Cardiac septum (tissue), 1 donor: Measurements from ENCODE around the gene UNC93A. TPM values are rescaled to one million over a fixed set of nuclear protein-coding genes. Genes with fewer than 3 reads are reported as not detected.
"Not testable (repeated sequence)": the region's sequence is repeated elsewhere in the genome, so short reads cannot be mapped to it uniquely, and the experiment has no call there.

ENCODE experiments used
- DNase-seq: peaks from one replicate; pipeline ENCODE4 v3.0.0-alpha.2; 2020; ENCODE audit warnings: low spot score
- intact Hi-C: fragments of 100-400 bp; cut with DNase I; formaldehyde crosslinking; loops from one replicate; pipeline ENCODE4 v1.14.0; 2022
- total RNA-seq: library from RNA; stranded (reverse); fragmentation: NEBNext Ultra II Directional; extraction: Animal tissue kit (Norgen Biotek cat#: 25700); gene quantifications from one replicate; pipeline ENCODE4 v1.2.1, GENCODE V29; 2021
- donor health status: DM: no; HTN: no; CAD: no.

The UNC93A gene
- total RNA-seq, 1 donor from 2014 or later: not detected

DNA sequence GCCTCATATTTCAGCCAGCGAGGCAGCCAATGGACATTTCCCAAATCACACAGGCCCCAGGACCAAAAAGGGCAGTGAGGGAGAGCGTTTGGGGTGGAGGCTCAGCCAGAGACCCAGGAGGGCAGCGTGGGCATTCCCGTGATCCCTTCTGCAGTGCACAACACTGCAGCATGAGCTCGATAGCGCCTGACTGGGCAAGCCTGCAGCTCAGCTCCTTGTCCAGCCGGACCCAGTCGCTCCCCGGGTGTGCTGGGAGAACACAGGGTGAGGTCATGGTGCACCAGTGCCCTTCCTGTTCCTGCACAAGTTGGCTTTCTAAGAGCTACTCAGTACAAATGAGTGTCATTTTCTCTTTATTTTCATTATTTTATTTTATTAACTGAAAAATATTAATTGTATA lies 39.6 kb downstream of the UNC93A start:
- no peak for DNase-seq
- intact Hi-C loops: no loop called here

DNA sequence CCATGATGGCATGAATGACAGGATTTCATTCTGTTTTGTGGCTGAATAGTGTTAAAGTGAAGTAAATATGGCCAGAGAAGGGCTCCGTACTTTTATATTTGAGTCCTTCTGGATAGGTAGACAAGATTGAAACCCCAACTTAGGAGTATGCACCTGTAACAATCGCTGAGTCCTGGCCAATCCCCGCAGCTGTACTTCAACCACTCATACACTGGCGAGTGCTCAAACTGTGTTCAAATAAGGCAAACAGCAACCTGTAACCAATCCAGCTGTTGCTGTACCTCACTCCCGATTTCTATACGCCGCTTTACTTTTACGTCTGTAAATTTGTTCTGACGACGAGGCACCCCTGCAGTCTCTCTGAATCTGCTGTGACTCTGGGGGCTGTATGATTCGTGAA lies 40.5 kb downstream of the UNC93A start:
- DNase-seq: no peak
- intact Hi-C loops: no loop called here

DNA sequence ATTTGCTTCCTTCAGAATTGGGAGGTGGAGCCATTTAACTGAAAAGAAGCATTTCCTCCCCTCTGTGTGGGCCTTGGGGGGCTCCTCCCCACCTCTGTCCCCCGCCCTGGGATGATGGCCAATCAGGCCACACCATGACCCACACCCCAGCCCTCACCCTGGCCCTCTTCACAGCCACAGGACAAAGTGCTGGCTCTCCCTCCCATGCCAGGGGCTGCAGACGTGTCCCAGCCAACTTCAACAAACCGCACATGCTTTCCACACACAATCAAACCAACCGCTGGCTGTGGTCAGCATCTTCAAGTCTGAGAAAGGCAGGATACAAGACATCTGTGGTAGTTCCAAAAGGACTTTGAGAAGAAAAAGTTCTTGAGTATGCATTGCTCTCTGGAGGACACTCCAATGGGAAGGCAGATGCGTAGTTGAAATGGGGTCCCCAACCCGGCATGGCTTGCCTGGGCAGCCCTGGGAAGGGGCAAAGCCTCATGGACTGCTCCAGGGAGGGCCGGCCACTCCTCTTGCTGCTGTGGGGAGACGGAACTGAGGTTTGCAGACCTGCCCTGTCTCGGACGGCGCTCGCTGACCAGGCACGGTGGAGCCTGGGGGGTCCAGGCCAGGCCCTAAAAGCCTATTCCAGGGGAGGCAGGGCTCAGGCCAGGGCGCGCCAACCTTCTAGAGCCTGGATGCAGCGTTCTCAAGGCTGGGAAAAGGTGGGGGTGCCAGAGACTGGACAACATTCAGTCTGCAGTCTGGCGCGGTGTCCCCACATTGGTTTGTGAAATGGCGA lies 45.9 kb downstream of the UNC93A start:
- intact Hi-C loops: no loop called here
- no peak for DNase-seq

DNA sequence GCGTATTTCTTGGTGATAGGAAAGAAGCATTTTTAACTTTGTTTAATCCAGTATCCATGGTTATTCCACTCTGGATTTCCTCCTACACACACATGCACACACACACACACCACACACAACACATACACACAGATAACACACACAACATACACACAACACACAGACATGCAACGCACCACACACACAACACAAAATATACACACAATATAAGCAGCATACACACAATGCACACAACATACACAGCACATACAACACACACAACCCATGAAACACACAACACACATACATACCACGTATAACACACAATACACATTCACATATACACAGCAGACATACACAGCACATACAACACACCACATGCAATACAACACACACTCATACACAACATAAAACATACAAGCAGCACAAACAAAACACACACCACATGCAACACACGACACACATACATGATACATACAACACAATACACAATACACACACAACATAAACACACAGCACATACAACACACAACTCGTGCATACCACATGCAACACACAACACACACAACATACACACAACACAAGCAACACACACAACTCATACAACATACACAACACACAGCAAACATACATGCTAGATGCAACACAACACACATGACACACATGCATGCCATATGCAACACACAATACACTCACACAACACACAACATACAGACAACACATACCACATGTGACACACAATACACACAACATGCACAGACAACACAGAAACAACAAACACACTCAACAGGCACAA lies 46.7 kb downstream of the UNC93A start:
- intact Hi-C loops: no loop called here
- DNase-seq: no peak

DNA sequence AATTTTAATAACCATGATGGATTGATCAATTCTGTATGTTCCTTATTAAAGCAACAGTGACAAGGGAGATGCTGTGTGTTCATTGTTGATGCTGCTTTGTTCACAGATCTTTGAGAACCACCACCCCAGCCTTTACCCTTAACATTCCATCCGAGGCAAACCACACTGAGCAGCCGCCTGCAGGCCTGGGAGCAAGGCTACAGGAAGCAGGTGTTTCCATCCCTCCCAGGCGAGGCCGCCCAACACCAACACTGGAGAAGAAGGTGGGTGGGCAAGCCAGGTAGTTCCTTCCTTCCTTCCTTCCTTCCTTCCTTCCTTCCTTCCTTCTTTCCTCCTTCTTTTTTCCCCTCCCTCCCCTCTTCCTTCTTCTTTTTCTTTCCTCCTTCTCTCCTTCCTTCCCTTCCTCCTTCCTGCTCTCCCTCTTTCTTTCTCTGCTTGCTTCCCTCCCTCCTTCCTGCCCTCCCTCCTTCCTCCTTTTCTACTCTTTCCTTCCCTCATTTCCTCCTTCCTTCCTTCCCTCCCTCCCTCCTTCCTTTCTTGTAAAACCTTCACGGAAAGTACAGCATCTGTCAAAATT lies 47.5 kb downstream of the UNC93A start:
- no peak for DNase-seq
- intact Hi-C loops: no loop called here

DNA sequence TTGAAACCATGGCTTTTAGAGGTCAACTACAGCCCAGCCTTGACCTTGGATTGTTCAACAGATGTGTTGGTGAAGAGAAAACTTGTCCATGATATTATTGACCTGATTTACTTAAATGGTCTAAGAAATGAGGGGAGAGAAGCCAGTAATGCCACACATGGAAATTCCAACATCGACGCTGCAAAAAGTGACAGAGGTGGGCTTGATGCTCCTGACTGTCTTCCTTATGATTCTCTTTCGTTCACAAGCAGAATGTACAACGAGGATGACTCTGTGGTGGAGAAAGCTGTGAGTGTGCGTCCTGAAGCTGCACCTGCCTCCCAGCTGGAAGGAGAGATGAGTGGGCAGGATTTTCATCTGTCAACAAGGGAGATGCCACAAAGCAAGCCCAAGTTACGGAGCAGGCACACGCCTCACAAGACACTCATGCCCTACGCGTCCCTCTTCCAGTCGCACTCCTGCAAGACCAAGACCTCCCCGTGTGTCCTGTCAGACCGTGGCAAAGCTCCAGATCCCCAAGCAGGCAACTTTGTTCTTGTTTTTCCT lies 50.0 kb downstream of the UNC93A start:
- intact Hi-C loops: no loop called here

DNA sequence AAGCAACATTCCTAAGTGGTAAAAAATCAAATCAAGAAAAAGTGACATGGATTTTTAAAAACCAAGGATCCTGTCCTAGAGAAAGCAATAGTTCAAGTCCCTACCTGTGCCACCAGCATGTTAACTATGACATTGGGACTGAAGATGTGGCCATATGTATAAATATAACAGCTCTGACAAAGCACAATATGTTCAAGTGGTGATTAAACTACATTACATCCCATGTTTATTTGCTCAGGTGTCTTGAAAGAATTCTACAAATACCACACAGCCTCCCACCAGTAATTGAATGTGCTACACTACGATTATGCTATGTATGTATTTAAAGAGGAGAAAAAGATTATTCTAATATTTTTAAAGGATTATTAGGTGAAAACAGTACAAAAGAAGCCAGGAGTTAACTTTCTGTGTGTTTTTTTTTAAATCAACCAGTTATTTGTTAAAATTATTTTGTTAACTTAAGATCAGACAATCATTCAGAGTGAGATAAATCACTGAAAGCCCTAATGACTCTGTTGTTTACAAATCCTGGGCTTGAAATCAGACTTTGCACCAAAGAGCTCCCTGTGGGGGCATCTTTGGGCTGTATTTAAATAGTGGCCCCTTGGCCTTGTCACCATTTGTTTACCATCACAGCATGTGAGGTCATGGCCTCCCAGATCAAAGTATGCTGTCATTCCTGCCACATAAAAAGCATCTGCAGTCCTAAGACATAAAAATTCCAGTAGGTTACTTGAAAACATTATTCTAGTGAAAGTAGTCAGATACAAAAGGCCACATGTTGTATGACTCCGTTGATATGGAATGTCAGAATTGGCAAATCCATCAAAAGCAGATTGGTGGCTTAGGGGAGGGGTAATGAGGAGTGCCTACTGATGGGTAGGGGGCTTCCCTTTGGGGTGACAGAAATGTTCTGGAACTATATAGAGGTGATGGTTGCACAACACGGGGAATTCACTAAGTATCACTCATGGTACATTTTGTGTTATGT lies 50.8 kb downstream of the UNC93A start:
- intact Hi-C loops: no loop called here
- no peak for DNase-seq

More for the DNA sequence above, 50.0 kb downstream of the UNC93A start:
- no peak for DNase-seq

DNA sequence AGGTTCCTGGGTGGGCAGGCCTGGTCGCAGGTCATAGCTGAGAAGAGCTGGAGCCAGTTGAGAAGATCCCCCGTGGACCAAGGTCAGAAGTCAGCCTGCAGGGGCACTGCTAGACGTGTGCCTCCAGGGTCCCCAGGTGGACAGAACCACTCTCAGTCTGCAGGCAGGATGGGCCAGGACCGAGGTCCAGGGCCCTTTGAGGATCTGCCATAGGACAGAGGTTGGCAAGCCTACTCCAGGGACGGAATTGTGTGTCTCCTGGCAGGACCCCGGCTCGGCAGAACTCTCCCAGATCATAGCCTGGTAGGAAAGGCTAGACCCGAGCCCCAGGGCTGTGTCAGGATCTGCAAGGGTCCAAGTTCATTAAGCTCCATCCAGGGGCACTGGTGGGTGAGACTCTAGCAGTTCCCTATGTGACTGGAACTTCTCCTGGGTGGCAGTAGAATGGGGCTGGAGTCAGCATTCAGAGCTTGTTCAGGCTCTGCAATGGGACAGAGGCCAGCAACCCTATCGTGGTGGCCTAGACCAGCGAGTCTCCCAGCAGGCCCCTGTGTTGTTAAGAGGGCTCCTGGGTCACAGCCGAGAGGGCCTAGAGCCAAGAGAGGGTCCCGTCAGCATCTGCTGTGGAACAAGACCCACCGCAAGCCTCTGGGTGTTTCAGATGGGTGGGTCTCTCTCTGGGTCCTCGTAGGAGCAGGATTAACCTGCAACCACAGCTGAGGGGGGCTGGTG lies 51.9 kb downstream of the UNC93A start:
- no peak for DNase-seq
- intact Hi-C loops: no loop called here

DNA sequence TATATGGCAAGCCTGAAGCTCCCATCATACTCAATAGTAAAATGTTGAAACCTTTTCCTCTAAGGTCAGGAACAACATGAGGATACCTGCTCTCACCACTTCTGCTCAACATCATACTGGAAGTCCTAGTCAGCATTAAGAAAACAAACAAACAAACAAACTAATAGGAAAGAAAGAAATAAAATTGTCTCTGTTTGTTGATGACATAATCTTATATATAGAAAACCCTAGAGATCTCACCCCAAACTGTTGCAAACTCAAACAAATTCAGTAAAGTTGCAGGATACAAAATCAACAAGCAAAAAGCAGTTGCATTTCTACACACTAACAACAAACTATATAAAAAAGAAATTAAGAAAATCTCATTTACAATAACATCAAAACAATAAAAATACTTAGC lies 54.2 kb downstream of the UNC93A start:
- no peak for DNase-seq
- intact Hi-C loops: no loop called here

DNA sequence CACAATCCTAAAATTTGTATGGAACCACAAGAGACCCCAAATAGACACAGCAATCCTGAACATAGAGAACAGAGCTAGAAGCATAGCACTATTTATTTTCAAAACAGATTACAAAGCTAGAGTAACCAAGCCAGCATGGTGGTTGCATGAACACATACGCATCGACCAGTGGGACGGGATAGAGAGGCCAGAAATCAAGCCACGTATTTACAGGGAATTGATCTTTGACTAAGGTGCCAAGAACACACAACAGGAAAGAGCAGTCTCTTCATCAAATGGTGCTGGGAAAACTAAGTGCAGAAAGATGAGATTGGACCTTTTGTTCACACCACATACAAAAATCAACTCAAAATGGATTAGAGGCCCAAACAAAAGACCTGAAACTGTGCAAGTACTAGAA lies 54.8 kb downstream of the UNC93A start:
- no peak for DNase-seq
- intact Hi-C loops: no loop called here

DNA sequence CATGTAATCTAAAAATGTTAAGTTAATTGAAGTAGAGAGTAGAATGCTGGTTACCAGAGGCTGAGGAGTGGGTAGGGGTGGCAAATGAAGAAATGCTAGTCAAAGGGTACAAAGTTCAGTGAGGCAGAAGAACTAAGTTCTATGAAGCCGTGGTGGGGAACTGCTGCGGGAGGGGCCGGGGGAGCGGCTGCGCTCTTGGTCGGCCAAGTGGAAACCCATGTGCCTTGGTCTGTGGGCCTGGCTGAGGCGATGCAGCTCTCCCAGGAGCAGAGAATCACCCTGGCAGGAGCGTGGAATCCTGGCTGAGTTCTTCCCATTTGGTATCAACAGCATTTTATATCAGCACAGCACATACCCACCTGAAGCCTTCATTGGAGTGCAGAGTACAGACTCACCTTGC lies 56.1 kb downstream of the UNC93A start:
- no peak for DNase-seq
- intact Hi-C loops: no loop called here

DNA sequence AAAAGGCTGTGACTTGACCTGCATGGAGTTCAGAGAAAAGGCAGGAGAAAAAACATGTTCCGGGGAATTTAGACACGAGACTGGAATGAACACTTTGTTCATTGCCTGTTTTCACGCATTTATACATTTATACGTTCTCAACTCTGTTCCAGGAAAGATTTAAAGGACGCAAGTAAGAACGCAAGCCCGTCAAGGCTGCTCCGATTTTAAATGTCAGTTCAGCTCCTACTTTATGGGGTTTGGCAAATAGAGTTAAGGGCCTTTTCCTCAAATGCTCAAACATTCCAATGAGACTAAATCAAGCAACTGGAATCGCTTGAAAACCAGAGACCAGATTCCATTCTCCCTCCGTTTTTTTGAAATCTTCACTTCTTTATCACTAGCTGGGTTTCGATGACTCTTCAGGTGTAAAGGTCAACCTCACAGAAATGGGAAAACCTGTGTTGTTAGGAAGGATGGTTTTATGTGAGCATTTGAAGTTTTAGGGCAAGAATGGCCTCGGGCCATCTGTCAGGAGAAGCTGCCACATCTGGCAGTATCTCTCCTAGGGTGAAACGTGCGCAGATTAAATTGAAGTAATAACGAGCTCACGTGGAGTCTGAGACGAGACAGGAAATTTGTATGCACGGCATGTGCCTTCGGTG lies 58.6 kb downstream of the UNC93A start:
- intact Hi-C loops: no loop called here
- DNase-seq: no peak

DNA sequence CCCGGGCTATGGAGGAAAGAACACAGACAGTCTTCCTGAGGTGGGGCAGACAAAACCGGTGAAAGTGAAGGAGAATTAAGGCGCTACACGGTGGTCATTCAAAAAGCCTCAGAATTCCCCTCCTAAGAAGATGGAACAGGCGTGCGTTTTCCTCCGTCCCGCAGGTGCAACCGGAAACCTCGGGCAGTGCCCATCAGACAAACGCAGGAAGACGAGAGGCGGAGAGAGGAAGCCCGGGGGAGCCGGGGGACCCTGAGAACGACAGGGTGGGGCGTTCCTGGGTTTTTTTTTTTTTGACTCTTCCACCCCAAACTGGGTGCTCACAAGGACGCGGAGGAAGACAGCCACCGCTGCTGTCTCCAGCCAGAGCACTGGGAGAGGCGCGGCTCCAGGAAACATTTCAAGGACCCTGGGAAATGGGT lies 59.2 kb downstream of the UNC93A start:
- intact Hi-C loops: no loop called here

DNA sequence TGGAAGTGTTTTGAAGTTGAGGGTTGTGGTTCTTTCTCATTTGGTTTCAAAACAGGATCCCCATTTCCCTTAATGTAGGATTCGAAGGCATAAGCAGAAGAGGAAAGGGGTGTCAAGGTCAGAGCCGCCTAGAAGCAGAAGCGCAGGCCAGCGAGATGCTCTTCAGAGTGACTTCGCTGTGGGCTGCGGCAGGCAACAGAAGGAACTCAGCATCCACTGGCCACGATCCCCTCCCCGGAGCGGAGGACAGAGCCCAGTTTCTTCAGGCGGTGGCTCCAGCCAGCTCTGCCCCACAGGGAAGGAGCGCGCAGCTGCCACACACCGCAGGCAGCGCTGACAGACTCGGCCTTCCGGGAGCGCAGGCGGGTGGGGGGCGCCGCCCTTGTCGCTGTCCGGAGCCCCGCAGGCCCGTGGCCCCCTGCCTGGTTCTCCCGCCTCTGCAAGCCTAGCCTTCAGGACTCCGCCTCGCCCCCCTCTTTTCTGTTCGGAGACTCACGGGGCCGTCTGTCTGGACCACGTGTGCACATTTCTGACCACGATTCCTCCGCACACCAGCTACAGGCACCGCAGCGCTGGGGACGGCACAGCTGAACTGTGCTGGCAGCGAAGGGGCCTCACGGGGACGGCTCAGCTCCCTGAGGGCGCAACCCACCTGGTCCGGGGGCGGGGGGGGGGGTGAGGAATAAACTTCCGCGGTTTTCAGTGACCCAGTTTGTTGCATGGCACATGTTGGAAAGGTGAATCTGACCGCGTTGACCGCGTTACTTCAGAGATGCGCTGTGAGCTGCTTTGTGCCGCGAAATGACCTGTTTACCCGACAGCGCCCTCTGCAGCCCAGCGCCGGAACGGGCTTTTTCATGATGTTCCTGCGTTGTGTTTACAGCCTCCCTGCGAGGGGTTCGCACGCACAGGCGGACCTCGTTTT lies 59.9 kb downstream of the UNC93A start:
- DNase-seq: no peak
- intact Hi-C loops: no loop called here

More for the DNA sequence above, 59.2 kb downstream of the UNC93A start:
- no peak for DNase-seq

DNA sequence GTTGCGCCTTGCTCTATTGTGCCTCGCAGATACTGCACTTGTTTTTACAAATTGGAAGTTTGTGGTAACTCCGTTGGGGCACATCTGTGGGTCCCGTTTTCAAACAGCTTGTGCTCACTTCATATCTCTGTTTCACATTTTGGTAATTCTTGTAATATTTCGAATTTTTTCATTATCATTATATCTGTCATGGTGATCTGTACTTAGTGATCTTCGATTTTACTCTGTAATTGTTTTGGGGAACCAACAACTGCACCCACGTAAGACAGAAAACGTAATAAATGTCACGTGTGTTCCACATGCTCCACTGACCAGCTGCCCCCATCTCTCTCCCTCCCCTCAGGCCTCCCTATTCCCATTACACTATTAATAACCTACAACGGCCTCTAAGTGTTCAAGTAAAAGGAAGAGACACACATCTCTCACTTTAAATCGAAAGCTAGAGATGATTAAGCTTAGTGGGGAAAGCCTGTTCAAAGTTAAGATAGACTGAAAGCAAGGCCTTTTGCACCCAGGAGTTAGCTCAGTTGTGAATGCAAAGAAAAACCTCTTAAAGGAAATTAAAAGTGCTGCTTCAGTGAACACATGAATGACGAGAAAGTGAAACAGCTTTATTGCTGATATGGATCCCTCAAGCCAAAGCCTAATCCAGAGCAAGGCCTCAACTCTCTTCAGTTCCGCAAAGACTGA lies 60.7 kb downstream of the UNC93A start:
- DNase-seq: no peak
- intact Hi-C loops: no loop called here

DNA sequence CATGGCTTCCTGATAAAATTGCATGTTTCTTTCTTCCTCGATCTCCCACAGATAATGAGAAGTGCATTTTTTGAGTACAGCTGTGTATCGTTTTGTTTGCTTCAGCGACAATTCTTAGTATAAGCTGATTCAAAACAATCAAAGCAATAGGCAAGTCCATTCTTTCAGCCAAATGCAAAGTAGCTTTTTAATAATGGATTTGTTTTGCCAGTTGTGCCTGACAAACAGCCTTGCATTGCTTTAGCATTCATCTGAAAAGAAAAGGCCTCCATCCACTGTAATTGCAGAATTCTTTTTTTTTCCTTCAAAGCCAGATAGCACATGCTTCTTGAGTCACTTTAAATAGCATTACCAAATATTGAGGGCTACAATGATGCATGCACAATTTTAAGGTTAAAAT lies 65.8 kb downstream of the UNC93A start:
- no peak for DNase-seq
- intact Hi-C loops: no loop called here

DNA sequence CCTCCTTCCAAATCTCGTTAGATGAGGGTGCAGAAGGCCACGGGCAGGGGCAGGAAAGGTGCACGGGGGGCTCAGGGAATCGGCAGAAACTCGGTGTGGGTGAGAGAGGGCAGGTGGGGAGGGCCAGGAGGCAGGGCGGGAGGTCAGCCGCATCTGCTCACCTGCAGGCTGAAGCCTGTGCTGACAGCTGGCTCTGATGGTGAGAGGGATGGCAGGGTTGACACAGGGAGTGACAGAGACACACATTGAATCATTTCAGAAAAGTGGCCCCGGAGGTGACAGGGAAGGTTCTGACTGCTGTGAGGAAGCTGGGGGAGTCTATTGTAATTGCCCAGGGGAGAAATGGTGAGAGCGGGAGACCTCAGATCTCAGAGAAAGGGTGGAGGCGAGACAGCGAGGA lies 67.3 kb downstream of the UNC93A start:
- DNase-seq, intact Hi-C loops: not testable (repeated sequence)
